Neutrophil (primary cell): ENCODE data around the gene SUSD1.
"Not testable (repeated sequence)": the region's sequence is repeated elsewhere in the genome, so short reads cannot be mapped to it uniquely, and the experiment has no call there.

ENCODE experiments used
- H3K27ac ChIP-seq: fragments of 200-600 bp; sonication (generic); 2 replicates; pipeline ENCODE4 v1.5.1; 2016; ENCODE audit warnings: mild to moderate bottlenecking, moderate library complexity
- H3K27me3 ChIP-seq: fragments of 200-600 bp; sonication (generic); 2 replicates; pipeline ENCODE4 v1.6.0; 2016; ENCODE audit warnings: mild to moderate bottlenecking
- H3K36me3 ChIP-seq: fragments of 200-600 bp; sonication (generic); 2 replicates; pipeline ENCODE4 v1.5.1; 2017
- H3K4me1 ChIP-seq, 2 experiments: fragments of 200-600 bp in 1 of 2; sonication (generic) in 1 of 2; 1 replicate in 1 of 2; 2 replicates in 1 of 2; pipeline versions ENCODE4 v1.5.1 to v1.6.1; 2013 to 2016; ENCODE audit warnings: low read depth in 1 of 2, low read length in 1 of 2, mild to moderate bottlenecking in 1 of 2, moderate library complexity in 1 of 2; ENCODE audit not compliant: control insufficient read depth in 1 of 2, insufficient read depth in 1 of 2
- H3K4me3 ChIP-seq, 2 experiments: fragments of 200-600 bp in 1 of 2; sonication (generic) in 1 of 2; 1 replicate in 1 of 2; 2 replicates in 1 of 2; pipeline ENCODE4 v1.5.1; 2013 to 2016; ENCODE audit warnings: low read depth in 1 of 2, low read length in 1 of 2, mild to moderate bottlenecking in 1 of 2, moderate library complexity in 1 of 2
- H3K9me3 ChIP-seq: fragments of 200-600 bp; sonication (generic); 2 replicates; pipeline ENCODE4 v1.5.1; 2016
- TF ChIP-seq, protein P1 (sequence below): fragments of 200-600 bp; sonication (generic); IDR thresholded peaks from 2 replicates; pipeline ENCODE4 v1.5.1; 2016; ENCODE audit warnings: antibody characterized with exemption

The SUSD1 gene

DNA sequence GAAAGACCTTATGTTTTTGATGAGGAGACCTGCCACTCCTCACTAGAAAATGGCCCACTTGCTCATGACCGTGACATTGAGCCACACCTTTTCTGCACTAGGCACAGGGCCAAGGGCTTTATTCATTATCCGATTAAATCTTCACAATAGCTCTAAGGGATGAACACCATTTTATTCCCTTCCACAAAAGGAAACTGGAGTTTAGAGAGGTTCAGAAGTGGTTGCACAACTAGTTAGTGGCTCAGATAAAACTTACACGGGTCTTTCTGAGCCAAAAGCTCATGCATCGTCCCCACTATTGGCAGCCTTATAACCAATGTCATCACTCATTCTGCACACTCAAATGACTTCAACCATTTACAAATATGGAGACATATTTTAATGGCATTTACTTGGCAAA, 39.4 kb downstream of the SUSD1 start:
- Histone ChIP-seq H3K4me3 (no peak overlapping the region), H3K4me1 (no peaks in the 10 kb centered on the region), H3K27me3 (no peaks in the 10 kb centered on the region), H3K27ac (no peak overlapping the region), H3K9me3 (no peaks in the 10 kb centered on the region), H3K36me3 (peaks cover 14% of the 10 kb centered on the region)
- TF ChIP-seq, protein P1, sequence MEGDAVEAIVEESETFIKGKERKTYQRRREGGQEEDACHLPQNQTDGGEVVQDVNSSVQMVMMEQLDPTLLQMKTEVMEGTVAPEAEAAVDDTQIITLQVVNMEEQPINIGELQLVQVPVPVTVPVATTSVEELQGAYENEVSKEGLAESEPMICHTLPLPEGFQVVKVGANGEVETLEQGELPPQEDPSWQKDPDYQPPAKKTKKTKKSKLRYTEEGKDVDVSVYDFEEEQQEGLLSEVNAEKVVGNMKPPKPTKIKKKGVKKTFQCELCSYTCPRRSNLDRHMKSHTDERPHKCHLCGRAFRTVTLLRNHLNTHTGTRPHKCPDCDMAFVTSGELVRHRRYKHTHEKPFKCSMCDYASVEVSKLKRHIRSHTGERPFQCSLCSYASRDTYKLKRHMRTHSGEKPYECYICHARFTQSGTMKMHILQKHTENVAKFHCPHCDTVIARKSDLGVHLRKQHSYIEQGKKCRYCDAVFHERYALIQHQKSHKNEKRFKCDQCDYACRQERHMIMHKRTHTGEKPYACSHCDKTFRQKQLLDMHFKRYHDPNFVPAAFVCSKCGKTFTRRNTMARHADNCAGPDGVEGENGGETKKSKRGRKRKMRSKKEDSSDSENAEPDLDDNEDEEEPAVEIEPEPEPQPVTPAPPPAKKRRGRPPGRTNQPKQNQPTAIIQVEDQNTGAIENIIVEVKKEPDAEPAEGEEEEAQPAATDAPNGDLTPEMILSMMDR = no peak

DNA sequence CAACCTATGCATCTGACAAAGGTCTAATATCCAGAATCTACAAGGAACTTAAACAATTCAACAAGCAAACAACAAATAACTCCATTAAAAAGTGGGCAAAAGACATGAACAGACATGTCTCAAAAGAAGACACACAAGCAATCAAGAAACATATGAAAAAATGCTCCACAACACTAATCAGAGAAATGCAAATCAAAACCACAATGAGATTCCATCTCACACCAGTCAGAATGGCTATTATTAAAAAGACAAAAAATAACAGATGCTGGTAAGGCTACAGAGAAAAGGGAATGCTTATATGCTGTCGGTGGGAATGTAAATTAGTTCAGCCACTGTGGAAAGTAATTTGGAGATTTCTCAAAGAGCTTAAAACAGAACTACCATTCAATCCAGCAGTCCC, 41.3 kb downstream of the SUSD1 start:
- not testable (repeated sequence) for H3K4me1 ChIP-seq, H3K4me3 ChIP-seq, H3K27me3 ChIP-seq, H3K27ac ChIP-seq, H3K9me3 ChIP-seq
- peaks cover 19% of the 10 kb centered on the region for H3K36me3 ChIP-seq

DNA sequence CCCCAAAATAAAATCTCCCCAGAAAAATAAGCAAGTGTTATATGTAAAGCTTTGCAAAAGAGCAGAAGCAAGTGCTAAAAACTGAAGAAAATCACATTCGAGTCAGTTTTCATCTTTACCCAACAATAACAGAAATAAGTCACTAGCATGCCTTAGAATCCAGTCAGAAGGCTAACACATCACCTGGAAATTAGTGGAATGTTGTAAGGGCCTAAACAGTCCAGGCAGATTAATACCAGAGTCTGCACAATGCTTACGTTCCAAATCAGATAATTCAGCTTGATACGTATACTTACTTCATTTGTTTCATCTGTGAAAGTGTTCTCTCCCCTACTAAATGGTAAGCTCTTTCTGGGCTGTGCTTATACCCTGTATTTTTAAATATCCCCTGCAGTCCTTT, 42.7 kb downstream of the SUSD1 start:
- Histone ChIP-seq H3K36me3 (peaks cover 19% of the 10 kb centered on the region), H3K27me3 (no peaks in the 10 kb centered on the region), H3K9me3 (no peaks in the 10 kb centered on the region), H3K4me3 (no peak overlapping the region), H3K27ac (no peak overlapping the region), H3K4me1 (no peaks in the 10 kb centered on the region)
- TF ChIP-seq, protein P1 = no peak

DNA sequence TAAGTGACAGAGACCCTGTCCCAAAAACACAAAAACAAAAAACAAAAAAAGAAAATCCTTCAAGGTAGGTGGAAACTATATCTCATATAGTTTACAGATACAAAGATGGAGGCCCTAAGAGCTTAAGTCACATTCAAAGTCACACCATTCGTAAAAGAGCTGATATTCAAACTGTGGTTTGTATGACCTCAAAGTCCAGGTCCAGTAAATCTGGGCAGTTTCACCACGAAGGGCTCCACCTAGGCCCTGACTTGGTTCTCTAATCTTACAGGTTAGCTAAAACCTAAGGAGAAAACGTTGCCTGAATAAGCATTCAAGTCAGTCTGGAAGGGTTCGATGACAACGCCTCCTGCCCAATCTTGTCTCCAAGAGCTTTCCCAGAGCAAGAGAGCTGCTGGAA, 44.1 kb downstream of the SUSD1 start:
- TF ChIP-seq, protein P1 = no peak
- H3K27ac ChIP-seq = no peak overlapping the region
- no peaks in the 10 kb centered on the region for H3K4me1 ChIP-seq
- peaks cover 11% of the 10 kb centered on the region for H3K36me3 ChIP-seq
- H3K27me3 ChIP-seq = no peaks in the 10 kb centered on the region
- no peaks in the 10 kb centered on the region for H3K9me3 ChIP-seq
- no peak overlapping the region for H3K4me3 ChIP-seq

DNA sequence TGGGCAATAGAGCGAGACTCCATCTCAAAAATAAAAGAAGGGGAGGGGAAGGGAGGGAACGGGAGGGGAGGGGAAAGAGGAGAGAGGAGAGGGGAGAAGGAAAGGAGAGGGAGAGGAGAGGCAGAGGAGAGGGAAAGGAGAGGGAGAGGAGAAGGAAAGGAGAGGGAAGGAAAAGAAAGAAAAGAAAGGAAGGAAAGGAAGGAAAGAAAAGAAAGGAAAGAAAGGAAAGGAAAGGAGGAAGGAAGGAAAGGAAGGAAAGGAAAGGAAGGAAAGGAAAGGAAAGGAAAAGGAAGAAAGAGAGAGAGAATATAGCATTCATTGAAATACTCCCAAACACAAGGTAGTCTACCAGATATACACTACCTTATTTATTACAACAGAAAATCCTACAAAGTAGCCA, 44.8 kb downstream of the SUSD1 start:
- no peak overlapping the region for H3K27ac ChIP-seq
- H3K36me3 ChIP-seq = peaks cover 11% of the 10 kb centered on the region
- TF ChIP-seq, protein P1 = no peak

DNA sequence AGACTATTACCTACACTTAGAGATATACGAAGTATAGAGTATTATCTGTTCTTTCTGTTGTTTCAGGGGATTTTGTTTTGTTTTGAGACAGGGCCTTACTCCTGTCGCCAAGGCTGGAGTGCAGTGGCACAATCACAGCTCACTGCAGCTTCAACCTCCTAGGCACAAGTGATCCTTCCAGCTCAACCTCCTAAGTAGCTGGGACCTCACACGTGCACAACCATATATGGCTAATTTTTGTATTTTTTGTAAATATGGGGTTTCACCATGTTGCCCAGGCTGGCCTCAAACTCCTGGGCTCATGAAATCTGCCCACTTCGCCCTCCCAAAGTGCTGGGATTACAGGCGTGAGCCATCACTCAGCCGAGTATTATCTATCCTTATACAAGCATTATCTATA, 45.9 kb downstream of the SUSD1 start:
- Histone ChIP-seq H3K27ac (no peak overlapping the region), H3K36me3 (peaks cover 8% of the 10 kb centered on the region), H3K27me3 (no peaks in the 10 kb centered on the region), H3K9me3 (no peaks in the 10 kb centered on the region), H3K4me1 (no peaks in the 10 kb centered on the region), H3K4me3 (no peak overlapping the region)
- TF ChIP-seq, protein P1 = no peak

More for the DNA sequence above, 44.8 kb downstream of the SUSD1 start:
- H3K27me3 ChIP-seq = no peaks in the 10 kb centered on the region
- no peak overlapping the region for H3K4me3 ChIP-seq
- no peaks in the 10 kb centered on the region for H3K4me1 ChIP-seq
- H3K9me3 ChIP-seq = no peaks in the 10 kb centered on the region

DNA sequence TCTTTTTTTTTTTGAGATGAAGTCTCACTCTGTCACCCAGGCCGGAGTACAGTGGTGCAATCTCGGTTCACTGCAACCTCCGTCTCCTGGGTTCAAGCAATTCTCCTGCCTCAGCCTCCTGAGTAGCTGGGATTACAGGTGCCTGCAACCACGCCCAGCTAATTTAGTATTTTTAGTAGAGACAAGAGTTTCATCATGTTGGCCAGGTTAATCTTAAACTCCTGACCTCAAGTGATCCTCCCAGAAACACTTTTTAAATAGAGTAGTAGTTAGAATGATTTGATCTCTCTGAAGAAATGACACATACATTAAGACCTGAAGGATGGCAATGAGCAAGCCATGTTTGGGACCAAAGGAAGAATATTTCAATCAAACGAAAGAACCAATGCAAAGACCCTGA, 46.7 kb downstream of the SUSD1 start:
- H3K4me3 ChIP-seq, H3K9me3 ChIP-seq, H3K27me3 ChIP-seq, H3K4me1 ChIP-seq, H3K27ac ChIP-seq: not testable (repeated sequence)
- H3K36me3 ChIP-seq = peaks cover 14% of the 10 kb centered on the region
